HG03280 (cell line): ENCODE data around the gene KLHL12.
A peak's percentile ranks its signal among the peaks of the same experiment; 100 is the strongest.

Source experiments
- ATAC-seq: cut with Tn5 transposase; IDR thresholded peaks from one replicate; pipeline ENCODE4 v1.9.1; 2021; ENCODE audit warnings: mild to moderate bottlenecking, moderate library complexity; ENCODE audit not compliant: unreplicated experiment

Gene KLHL12

GRCh38 chr1:202926581-202927491 lies at the start of gene KLHL12:
Gene KLHL12 (minus strand): TSS chr1:202927234. CDS start chr1:202925162, 2,072 bp downstream.
- ATAC-seq: peak; percentile 90

DNA sequence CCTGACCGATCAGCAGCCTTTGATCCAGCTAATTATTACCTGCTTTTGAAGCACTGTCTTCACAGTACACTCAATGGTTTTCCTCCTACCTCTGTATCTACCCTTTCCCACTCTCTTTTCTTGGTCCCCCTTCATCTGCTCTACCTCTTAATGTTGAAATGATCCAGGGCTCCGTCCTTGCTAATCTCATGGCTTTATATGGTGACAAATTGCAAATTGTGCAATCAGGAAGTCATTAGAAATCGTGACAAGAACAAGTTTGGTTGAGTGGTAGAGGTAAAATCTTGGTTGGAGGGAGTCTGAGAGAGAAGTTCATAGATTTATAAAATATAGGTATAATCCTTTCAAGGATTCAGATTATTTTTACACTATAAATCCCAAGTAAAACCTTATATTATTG lies 49.6 kb upstream of the KLHL12 start:
- ATAC-seq: no peak

DNA sequence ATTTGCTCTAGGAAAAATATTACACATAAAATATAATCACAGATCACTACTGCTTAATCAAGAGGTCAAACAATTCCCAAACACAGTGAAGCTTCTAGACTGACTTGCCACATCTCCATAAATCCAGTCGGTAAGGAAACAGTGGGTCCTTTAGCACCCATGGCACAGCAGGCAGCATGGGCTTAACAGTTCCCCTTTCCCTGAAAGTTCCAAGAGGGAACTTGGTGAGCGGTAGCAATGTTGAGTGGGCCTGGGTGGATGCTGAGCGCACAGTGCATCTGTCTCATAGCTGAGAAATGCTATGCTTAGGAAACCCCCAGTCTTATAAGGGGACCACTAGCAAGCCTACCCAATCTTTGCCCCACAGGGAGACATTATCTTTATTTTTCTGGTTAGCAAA lies 47.8 kb upstream of the KLHL12 start:
- no peak for ATAC-seq

DNA sequence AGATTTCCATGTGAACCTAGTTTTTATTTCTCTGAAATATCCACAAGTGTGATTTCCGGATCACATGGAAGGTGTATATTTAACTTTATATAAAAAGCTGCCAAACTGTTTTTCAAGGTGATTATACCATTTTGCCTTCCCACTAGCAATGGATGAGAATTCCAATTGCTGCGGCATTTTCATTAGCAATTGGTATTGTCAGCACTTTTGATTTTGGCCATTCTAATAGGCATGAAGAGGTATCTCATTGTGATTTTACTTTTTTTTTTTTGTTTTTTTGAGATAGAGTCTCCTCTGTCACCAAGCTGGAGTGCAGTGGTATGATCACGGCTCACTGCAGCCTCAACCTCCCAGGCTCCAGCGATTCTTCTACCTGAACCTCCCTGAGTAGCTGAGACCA lies 45.0 kb upstream of the KLHL12 start:
- no peak for ATAC-seq

DNA sequence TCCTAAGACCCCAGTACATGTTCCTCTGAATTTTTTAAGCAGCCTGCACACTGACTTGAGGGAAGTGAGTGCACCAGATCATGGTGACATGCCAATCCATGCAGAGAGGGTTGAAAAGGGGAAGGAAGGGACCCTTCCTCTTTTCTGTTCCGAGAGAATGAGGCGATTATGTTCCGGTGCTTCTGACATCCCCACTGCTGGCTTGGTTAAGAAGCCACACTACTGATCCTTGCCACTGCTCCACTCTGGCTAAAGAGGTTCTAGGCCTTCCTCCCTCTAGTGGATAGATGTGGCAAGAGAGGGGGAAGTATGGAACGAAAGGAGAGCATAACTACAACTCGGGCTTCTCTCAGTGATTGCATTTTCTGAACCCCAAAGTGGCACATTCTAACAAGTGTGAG lies 41.9 kb upstream of the KLHL12 start:
- peak; percentile 48 for ATAC-seq

GRCh38 chr1:202968351-202968750 lies 41.3 kb upstream of the KLHL12 start:
- ATAC-seq: no peak

DNA sequence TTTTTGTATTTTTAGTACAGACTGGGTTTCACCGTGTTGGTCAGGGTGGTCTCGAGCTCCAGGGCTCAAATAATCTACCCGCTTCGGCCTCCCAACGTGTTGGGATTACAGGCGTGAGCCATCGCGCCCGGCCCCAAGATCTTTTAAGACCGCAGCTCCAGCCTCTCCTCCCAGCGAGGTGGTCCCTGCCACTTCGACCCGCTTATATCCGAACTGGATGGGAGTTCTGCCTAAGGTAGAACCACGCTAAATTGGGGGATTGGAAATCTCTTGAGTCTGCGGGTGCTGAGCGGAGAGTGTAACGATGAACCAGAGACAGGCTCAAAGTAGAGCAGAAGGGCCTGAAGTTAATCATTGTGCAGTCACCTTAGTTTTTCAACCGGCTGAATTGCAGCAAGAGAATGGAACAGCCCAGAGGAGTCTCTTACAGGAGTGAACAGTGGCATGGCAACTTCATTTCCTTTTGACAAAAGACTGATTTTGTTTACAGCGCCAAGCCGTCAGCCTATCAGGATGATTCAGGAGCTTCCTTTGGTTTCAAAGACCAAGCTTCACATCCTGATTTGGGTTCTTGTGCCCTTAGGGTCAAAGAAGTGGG lies 40.7 kb upstream of the KLHL12 start:
- peak; percentile 6 for ATAC-seq

GRCh38 chr1:202966006-202966898 lies 39.2 kb upstream of the KLHL12 start:
- ATAC-seq: no peak

DNA sequence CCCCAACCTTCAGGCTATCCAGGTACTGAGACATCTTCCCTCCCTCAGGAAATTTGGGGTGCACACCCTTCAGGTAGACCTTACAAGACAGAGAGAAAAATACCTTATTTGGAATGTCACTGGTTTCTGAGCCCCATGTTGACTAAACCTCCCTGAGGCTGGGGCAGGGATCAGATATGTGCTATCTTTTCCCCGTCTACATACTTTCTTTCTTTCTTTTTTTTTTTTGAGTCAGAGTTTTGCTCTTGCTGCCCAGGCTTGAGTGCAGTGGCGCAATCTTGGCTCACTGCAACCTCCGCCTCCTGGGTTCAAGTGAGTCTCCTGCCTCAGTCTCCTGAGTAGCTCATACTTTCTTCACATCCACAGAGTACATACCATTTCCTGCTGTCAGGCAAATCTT lies 38.4 kb upstream of the KLHL12 start:
- no peak for ATAC-seq

- ATAC-seq: no peak
Measured at GRCh38 chr1:202964791-202965410, 37.9 kb upstream of the KLHL12 start.

- no peak for ATAC-seq
Measured at GRCh38 chr1:202961220-202961880, 34.3 kb upstream of the KLHL12 start.

DNA sequence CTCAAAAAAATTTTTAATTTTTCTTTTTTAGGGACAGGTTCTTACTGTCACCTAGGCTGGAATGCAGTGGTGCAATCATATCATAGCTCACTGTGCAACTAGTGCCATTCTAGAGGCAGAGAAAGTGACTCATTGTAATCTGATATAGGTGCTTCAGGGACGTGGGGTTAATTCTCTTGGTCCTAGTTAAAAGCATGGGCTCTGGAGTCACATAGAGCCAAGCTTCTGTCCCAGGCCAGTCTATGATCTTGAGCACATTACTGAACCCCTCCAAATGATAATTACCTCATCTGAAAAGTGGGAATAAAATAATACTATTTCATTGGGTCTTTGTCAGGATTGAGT lies 32.2 kb upstream of the KLHL12 start:
- no peak for ATAC-seq

- ATAC-seq: no peak
Measured at GRCh38 chr1:202958544-202959275, 31.7 kb upstream of the KLHL12 start.

DNA sequence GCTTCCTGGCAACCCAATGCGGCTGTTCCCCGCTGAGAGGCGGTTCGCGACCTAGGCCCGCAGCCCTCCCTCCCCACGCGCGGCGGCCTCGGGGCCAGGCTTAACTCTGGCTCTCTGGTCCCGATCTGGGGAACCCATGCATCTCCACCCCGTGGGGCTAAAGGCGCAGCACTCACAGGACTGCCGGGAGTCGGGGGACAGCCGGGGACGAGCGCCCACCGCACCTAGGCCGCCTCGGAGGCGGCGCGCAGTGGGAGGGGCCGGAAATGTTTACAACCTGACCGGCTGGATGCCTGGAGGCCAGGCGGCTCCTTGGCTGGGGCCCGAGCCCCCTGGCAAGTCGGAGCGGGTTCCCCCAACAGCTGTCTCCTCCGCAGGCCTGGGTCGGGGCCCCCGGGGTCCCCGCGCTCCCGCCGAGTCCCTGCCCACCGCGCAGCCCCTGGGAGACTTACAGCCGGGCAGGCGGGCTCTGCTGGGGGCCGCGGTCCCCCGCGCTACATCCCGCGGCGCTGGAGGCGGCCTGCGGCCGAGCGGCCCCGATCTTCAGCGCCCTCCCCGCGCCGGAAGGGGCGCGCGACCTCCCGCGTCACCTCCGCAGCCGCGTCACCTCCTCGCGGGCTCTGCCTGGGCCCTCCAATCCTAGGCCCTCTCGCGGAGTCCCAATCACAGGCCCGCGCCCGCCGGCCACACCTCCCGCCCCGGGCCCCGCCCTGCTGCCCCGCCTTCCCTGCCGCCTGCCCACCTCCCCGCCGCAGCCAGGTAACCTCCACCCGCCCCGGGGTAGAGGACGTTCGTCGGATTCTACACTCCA lies 30.9 kb upstream of the KLHL12 start, which contains the start of gene ADIPOR1:
Gene ADIPOR1, minus strand, starts transcription at position 580 of the 811 bp plus-strand sequence. CDS start 7,242 bp downstream, outside the sequence.
- peak; percentile 98 for ATAC-seq

GRCh38 chr1:202956969-202957368 lies 29.9 kb upstream of the KLHL12 start:
- ATAC-seq: no peak

DNA sequence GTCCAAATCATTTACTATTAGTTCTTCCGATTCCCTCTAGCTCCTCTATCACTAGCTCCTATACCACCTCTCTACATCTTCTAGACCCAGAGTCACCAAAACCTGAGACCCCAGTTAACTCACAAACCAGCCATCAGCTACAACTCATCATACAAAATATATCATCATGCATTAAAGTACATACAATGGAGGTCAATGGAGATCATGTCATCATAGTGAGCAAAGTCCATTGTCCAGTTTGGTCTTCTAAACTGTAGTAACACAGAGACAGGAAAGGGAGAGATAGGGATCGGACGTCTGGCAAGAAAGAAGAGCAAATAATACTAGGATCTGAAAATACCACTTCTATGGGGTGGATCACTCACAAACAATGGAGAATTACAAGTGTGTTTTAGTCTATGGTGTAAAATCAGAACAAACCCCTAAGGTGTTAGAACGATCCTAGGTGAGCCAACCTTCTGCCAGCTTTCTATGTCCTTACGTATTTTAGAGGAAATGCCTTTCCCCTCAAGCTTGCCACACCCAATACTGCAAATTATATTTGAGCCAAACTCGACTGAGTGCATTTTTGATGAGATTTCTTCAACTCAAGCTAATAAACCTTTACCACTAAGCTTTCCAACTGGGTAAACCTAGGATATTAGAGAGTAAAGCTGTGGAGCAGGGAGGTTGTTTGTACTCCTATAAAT lies 27.2 kb upstream of the KLHL12 start:
- no peak for ATAC-seq

- no peak for ATAC-seq
Measured at GRCh38 chr1:202953392-202953791, 26.4 kb upstream of the KLHL12 start.

GRCh38 chr1:202952818-202953217 lies 25.8 kb upstream of the KLHL12 start:
- no peak for ATAC-seq
